GM12892 (cell line): ENCODE data around the gene PTPRS.

Experiments
- POLR2A ChIP-seq: IDR thresholded peaks from 2 replicates; pipeline ENCODE4 v1.6.1; 2011; ENCODE audit warnings: low read depth, low read length, control low read depth
- POLR2AphosphoS5 ChIP-seq: IDR thresholded peaks from 2 replicates; pipeline ENCODE4 v1.6.1; 2011; ENCODE audit warnings: low read depth, low read length, control low read depth

GRCh38 chr19:5296021-5296420 lies 44.6 kb downstream of the PTPRS start:
- TF ChIP-seq POLR2A (no peak), POLR2AphosphoS5 (no peak)
